H1 (cell line): ENCODE results near the gene CENPO. TPM values are rescaled to one million over a fixed set of nuclear protein-coding genes. Genes with fewer than 3 reads are reported as not detected.

Experiments used
- BCL11A ChIP-seq, 2 experiments: IDR thresholded peaks; one replicate each; pipeline ENCODE4 v1.6.1; 2011; ENCODE audit warnings: low read depth in 2 of 2, low read length in 2 of 2, mild to moderate bottlenecking in 2 of 2
- EP300 ChIP-seq, 2 experiments: IDR thresholded peaks; 1 replicate in 1 of 2; 2 replicates in 1 of 2; pipeline ENCODE4 v1.6.1; 2011 to 2012; ENCODE audit warnings: low read depth in 2 of 2, low read length in 2 of 2, mild to moderate bottlenecking in 2 of 2, borderline replicate concordance in 1 of 2, inconsistent platforms in 1 of 2, moderate library complexity in 1 of 2
- FOSL1 ChIP-seq: IDR thresholded peaks from 2 replicates; pipeline ENCODE4 v1.6.1; 2011; ENCODE audit warnings: mild to moderate bottlenecking, low read depth, low read length, moderate library complexity; ENCODE audit not compliant: insufficient read depth
- RBBP5 ChIP-seq: IDR thresholded peaks from 2 replicates; pipeline ENCODE4 v1.7.1; 2012; ENCODE audit warnings: low read depth, mild to moderate bottlenecking, inconsistent platforms, low read length, moderate library complexity, borderline replicate concordance
- SP2 ChIP-seq: IDR thresholded peaks from 2 replicates; pipeline ENCODE4 v1.6.1; 2012; ENCODE audit warnings: mild to moderate bottlenecking, low read length, inconsistent platforms
- polyA plus RNA-seq, 7 experiments: library from polyadenylated mRNA; depleted of rRNA in 3 of 7; stranded (reverse) in 5 of 7; unstranded in 2 of 7; fragments of >200 nt in 5 of 7; fragments of 200-250 nt in 2 of 7; gene quantifications; 1 replicate in 5 of 7; 2 replicates in 1 of 7; 4 replicates in 1 of 7; pipeline versions ENCODE4 v1.2.1 to v1.2.3, GENCODE V29; 2011 to 2013; ENCODE audit warnings: missing spikeins in 2 of 7, mixed read lengths in 2 of 7
- total RNA-seq: library from RNA; stranded (reverse); fragmentation: NEBNext Ultra II Directional; extraction: Animal tissue kit (Norgen Biotek cat#: 25700); gene quantifications from 2 replicates; pipeline ENCODE4 v1.2.1, GENCODE V29; 2021

Gene CENPO
- total and polyA plus RNA-seq, 2 of the 8 experiments (the other 6 are each of a cell fraction or from before 2014, with no cell fraction given), result 34.4 to 46.3 TPM

DNA sequence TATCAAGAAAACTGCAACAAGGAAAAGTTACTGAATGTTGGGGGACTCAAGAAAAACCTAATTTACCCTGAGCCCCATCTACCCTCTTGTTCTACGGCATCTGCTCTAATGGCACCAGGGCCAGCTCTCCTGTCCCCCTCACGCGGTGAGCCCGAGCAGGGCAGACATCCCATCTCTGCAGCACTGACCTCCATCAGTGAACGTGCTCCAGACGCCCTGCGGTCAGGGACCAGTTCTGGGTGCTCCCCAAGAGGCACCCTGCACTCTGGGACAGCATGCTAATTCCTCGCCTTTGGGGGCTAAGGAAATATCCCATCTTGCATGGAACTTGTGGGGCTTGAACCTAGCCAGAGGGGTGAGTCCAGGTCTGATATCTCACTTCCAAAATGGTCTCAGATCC, 43.0 kb downstream of the CENPO start (continued):
- TF ChIP-seq BCL11A (IDR thresholded peaks at IDR 0.05; ENCODE audit: low read depth in 2 of 2, low read length in 2 of 2) (no peak), FOSL1 (no peak), EP300 (IDR thresholded peaks at IDR 0.05; ENCODE audit: borderline replicate concordance in 1 of 2, low read depth in 2 of 2, low read length in 2 of 2) (no peak), SP2 (no peak), RBBP5 (no peak)
